Measurements from ENCODE around the gene RNF11. TPM values are rescaled to one million over a fixed set of nuclear protein-coding genes. Genes with fewer than 3 reads are reported as not detected.

The RNF11 gene
- total RNA-seq, 1 experiment from 2014 or later = 55.8 TPM

DNA sequence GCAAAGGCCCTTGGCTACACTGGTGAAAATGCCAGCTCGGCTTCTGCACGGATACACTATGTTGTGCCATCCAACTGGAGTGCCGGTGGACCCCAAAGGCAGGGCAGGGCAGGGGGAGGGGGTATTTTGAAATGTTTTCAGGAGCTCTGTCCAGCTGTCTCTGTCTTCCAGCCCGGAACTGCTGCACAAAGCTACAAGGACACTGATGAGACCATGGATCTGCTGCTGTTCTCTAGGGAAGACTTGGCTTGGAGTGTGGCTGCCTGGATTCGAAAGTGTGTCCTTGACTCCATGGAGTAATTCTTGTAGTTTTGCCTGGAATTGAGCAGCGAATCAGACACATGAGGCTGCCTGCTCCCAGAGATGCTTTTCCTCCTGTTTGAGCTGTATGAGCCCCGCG lies 51.9 kb downstream of the RNF11 start:
- H4K8ac ChIP-seq (replicated peaks; ENCODE audit: insufficient read length, low read depth, low read length) = no peak overlapping the region
- H3K36me3 Mint-ChIP-seq (ENCODE audit: insufficient read depth in 1 of 3, low read depth in 3 of 3) = no peaks in the 10 kb centered on the region; a peak in 1 of 7 replicates
- H2AK5ac ChIP-seq (ENCODE audit: insufficient read length, low read length) = no peak overlapping the region
- WGBS (ENCODE audit: extremely low coverage, insufficient read length, low lambda C conversion rate) = no CpG with 5 or more reads among the region's 8 CpGs
- H3K9me3 ChIP-seq (ENCODE audit: control insufficient read depth, low read depth, low read length) = no peaks in the 10 kb centered on the region
- H2BK5ac ChIP-seq (ENCODE audit: insufficient read length, low read length) = no peak overlapping the region
- H4K91ac ChIP-seq (ENCODE audit: insufficient read length, low read depth, low read length) = no peak overlapping the region
- no peak overlapping the region for H2BK12ac ChIP-seq (ENCODE audit: insufficient read length, low read depth, low read length)
- H4K5ac ChIP-seq (ENCODE audit: insufficient read length, low read depth, low read length) = no peak overlapping the region
- H3K27me3 Mint-ChIP-seq (ENCODE audit: low read depth) = 0 out of 2 replicates have a peak, but pooled peaks cover 1% of the 10 kb centered on the region
- H3K27ac Mint-ChIP-seq = no peak overlapping the region
- H3K4me3 Mint-ChIP-seq = no peak overlapping the region
- no peak overlapping the region for H2AFZ ChIP-seq (ENCODE audit: low read length)
- H3K18ac ChIP-seq (ENCODE audit: insufficient read length, low read depth, low read length) = no peak overlapping the region
- no peak overlapping the region for H2BK120ac ChIP-seq (ENCODE audit: low read depth, low read length, poor library complexity, severe bottlenecking)
- H3K79me2 ChIP-seq (ENCODE audit: insufficient read depth, low read length) = no peaks in the 10 kb centered on the region
- no peak overlapping the region for H3K9ac ChIP-seq (ENCODE audit: extremely low read depth, insufficient read length, low read length)
- H3K14ac ChIP-seq (ENCODE audit: insufficient read depth, low read length) = no peak overlapping the region
- H3K79me1 ChIP-seq (ENCODE audit: insufficient read depth, low read depth, low read length, poor library complexity, severe bottlenecking) = no peaks in the 10 kb centered on the region
- no peak overlapping the region for H3K27ac ChIP-seq (ENCODE audit: insufficient read length, low read depth, low read length)
- H2BK15ac ChIP-seq (ENCODE audit: low read depth, low read length) = no peak overlapping the region
- H3K23me2 ChIP-seq (ENCODE audit: insufficient read length, low read depth, low read length, poor library complexity, severe bottlenecking) = no peaks in the 10 kb centered on the region
- H3K4me2 ChIP-seq (ENCODE audit: insufficient read depth, insufficient read length, low read length) = no peak overlapping the region
- no peak overlapping the region for H2BK20ac ChIP-seq (ENCODE audit: low read depth, low read length, poor library complexity, severe bottlenecking)
- H3K56ac ChIP-seq (ENCODE audit: insufficient read length, low read depth, low read length) = no peak overlapping the region
- peaks cover 15 to 19% of the 10 kb centered on the region in 2 experiments for H3K4me1 Mint-ChIP-seq
- TF ChIP-seq, protein P1, sequence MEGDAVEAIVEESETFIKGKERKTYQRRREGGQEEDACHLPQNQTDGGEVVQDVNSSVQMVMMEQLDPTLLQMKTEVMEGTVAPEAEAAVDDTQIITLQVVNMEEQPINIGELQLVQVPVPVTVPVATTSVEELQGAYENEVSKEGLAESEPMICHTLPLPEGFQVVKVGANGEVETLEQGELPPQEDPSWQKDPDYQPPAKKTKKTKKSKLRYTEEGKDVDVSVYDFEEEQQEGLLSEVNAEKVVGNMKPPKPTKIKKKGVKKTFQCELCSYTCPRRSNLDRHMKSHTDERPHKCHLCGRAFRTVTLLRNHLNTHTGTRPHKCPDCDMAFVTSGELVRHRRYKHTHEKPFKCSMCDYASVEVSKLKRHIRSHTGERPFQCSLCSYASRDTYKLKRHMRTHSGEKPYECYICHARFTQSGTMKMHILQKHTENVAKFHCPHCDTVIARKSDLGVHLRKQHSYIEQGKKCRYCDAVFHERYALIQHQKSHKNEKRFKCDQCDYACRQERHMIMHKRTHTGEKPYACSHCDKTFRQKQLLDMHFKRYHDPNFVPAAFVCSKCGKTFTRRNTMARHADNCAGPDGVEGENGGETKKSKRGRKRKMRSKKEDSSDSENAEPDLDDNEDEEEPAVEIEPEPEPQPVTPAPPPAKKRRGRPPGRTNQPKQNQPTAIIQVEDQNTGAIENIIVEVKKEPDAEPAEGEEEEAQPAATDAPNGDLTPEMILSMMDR (conservative IDR thresholded peaks at IDR 0.05) = no peak
- no peak overlapping the region for H3K23ac ChIP-seq (ENCODE audit: insufficient read length, low read depth, low read length)
- H3K4me1 ChIP-seq (ENCODE audit: insufficient read depth, low read length) = no peaks in the 10 kb centered on the region
- no peaks in the 10 kb centered on the region for H3K27me3 ChIP-seq (ENCODE audit: insufficient read depth, low read length)
- no peak overlapping the region for H3K4ac ChIP-seq (ENCODE audit: low read depth, low read length)
- H3K9me3 Mint-ChIP-seq = no peaks in the 10 kb centered on the region
- no peaks in the 10 kb centered on the region for H4K20me1 ChIP-seq (ENCODE audit: control insufficient read depth, insufficient read depth, insufficient read length)
- DNase-seq = no peak
- no peak overlapping the region for H3T11ph ChIP-seq (ENCODE audit: low read length)

All from H9 (cell line).